Activated CD4-positive, alpha-beta T cell treated with anti-CD3 and anti-CD28 coated beads, Interleukin-2, amount 50 U/mL, for 16 hours (primary cell): Measurements from ENCODE around the gene SLX1B.
"Not testable (repeated sequence)": the region's sequence is repeated elsewhere in the genome, so short reads cannot be mapped to it uniquely, and the experiment has no call there.

Experiments
- DNase-seq: peaks from one replicate; pipeline ENCODE4 v3.0.0-alpha.2; 2020

The SLX1B gene

DNA sequence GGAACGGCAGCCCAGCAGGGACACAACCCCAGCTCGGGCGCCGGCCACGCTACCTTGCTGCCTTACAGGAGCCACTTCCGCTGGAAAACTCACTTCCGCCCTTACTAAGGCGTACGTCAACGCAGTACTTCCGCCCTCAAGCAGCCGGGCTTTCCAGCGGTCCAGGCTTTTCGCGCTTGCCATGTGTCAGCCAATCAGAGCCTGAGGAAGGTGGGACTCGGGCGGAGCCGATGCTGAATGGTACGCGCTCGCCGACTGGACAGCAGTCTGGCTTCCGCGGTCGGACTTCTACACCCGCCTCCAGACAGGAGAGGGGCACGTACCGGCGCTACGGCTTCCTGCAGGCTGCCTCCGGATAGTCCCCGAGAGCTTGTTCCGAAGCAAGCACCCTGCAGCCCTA, at the start of gene SLX1B, which contains the start of gene BOLA2:
TSS of gene SLX1B (plus strand) at position 265 of the 400 bp plus-strand sequence.
TSS of gene BOLA2 (minus strand) at position 83 of the 400 bp plus-strand sequence. CDS start 98 bp downstream, outside the sequence.
- DNase-seq: not testable (repeated sequence)

DNA sequence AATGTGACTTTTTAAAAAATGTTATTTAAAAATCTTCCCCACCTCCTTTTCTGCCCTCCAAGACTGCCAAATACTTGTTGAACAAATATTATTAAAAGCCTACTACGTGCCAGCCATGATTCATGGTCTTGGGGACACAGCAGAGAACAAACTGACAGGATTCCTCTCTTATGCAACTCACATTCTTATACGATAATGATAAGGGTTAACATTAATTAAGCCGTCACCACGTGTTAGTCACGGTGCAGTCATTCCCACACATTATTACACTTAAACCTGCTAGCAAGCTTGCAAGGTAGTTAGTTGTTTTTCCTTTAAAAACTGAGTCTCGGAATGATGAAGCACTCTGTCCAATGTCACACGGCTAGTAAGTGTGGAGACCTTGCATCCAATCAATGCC, 49.1 kb upstream of the SLX1B start:
- not testable (repeated sequence) for DNase-seq

DNA sequence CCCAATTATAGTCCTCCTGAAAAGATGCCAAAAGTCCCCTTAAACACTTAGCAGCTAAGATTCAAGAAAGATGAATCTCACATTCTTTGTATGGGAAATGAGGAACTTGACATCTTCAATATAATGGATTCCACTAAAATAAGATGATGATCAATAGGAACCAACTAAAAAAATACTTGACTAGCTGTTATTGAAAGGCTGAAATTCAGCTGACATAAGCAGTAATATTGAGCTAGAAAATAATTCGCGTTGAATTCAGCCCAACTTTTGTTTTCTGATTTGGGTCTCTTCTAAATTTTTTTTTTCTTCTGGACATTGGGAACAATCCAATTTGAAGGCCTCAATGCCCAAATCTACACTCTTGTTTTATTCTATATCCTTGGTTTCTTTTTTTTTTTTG, 30.7 kb upstream of the SLX1B start:
- not testable (repeated sequence) for DNase-seq

DNA sequence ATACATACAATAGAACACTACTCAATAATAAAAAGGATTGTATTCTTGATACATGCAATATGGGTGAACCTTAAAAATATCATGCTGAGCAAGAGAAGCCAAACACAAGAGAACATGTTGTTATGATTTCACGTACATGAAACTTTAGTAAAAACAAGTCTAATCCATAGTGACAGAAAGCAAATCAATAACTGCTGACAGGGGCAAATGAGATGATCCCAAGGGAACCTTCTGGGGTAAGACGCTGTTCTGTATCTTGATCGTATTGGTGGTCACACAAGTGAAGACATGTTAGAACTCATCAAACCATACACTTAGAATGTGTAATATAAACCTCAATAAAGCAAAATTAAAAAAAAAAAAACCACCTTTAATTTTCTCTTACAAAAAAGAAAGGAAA, 28.9 kb upstream of the SLX1B start:
- not testable (repeated sequence) for DNase-seq

DNA sequence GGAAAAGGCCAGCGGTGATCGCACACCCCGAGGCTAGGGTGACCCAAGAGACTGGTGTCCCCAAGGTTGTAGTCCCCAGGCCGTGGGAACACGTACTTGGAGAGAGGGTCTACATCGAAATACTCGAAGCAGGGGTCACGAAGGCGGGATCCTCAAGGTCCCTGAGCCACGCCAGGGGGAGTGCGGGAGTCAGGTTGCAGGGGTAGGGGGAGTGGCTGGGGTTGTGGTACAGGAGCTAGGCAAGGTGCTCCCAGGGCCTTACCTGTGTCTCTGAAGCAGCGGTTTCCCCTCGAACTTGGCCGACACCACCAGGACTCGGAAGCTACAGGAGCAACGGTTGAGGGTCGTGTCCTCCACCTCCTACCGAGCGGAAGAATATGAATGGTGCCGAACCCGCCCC, 579 bp upstream of the SLX1B start:
- DNase-seq: not testable (repeated sequence)

DNA sequence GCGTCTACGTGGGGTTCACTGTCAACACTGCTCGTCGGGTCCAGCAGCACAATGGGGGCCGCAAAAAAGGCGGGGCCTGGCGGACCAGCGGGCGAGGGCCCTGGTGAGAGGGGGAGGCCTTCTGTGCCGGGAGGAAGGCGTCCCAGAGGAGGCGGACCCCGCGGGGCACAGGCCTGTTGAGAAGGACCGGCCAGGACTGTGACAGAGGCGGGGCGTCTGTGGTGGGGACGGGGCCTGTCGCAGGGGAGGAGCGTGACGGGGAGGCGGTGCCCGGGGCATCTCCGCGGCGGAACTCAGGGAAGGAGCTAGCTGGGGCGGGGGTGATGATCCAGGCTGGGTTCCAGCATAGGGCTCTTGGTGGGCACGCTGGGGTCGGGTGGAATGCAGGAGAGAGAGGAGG, 495 bp downstream of the SLX1B start:
- DNase-seq: not testable (repeated sequence)

DNA sequence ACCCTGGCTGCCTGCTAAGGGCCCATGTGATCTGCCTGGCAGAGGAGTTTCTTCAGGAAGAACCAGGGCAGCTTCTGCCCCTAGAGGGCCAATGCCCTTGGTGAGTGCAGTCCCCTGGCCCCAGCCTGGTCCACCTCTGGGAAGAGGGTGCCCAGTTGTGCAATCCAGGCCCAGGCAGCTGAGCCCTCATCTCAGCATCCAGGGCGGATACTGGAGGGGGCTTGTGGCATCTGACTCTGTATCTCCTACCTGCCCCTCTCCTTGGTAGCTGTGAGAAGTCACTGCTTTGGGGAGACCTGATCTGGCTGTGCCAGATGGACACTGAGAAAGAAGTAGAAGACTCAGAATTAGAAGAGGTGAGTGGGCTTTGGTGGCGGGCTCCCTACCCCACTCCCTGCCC, 3.3 kb downstream of the SLX1B start:
- not testable (repeated sequence) for DNase-seq

DNA sequence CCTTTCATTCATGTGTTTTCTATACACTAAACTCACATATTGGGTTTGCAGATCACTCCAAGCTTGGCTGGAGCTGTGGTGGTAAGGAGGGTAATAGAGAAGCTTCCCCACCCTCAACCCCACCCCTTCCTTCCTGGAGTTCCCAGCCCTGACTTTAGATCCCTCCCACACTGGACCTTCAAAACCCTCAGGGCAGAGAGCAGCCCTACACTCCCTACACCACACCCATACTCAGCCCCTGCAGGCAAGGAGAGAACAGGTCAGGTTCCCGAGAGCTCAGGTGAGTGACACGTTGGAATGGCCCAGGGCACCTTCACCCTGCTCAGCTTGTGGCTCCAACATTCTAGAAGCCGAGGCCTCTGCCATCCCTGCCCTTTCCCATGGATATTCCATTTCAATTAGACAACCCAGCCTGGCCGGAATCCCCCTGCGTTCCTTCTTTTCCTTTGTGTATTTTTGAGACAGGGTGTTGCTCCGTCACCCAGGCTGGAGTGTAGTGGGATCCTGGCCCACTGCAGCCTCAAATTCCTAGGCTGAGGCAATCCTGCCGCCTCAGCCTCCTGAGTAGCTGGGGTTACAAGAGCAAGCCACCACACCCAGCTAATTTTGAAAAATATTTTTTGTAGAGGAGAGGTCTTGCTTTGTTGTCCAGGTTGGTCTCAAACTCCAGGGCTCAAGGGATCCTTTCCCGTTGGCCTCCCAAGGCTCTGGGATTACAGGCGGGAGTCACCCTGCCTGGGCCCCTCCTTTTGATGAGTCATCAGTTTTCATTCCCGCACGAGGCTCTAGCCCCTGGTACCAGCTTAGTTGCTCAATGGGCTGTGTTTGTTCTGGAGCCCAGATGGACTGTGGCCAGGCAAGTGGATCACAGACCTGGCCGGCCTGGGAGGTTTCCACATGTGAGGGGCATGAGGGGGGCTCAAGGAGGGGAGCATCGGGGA, 5.6 kb downstream of the SLX1B start, which contains the start of gene SULT1A4:
TSS of gene SULT1A4 (plus strand) at position 208 of the 941 bp plus-strand sequence. CDS start 1,473 bp downstream, outside the sequence.
- not testable (repeated sequence) for DNase-seq

DNA sequence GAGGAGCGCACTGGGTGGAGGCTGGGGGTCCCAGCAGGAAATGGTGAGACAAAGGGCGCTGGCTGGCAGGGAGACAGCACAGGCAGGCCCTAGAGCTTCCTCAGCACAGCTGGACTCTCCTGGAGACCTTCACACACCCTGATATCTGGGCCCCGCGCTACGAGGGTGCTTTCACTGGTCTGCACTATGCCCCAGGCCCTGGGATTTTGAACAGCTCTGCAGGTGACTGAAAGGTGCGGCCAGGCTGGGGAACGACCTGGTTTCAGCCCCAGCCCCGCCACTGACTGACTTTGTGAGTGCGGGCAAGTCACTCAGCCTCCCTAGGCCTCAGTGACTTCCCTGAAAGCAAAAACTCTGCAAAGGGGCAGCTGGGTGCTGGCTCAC, 6.3 kb downstream of the SLX1B start:
- not testable (repeated sequence) for DNase-seq

DNA sequence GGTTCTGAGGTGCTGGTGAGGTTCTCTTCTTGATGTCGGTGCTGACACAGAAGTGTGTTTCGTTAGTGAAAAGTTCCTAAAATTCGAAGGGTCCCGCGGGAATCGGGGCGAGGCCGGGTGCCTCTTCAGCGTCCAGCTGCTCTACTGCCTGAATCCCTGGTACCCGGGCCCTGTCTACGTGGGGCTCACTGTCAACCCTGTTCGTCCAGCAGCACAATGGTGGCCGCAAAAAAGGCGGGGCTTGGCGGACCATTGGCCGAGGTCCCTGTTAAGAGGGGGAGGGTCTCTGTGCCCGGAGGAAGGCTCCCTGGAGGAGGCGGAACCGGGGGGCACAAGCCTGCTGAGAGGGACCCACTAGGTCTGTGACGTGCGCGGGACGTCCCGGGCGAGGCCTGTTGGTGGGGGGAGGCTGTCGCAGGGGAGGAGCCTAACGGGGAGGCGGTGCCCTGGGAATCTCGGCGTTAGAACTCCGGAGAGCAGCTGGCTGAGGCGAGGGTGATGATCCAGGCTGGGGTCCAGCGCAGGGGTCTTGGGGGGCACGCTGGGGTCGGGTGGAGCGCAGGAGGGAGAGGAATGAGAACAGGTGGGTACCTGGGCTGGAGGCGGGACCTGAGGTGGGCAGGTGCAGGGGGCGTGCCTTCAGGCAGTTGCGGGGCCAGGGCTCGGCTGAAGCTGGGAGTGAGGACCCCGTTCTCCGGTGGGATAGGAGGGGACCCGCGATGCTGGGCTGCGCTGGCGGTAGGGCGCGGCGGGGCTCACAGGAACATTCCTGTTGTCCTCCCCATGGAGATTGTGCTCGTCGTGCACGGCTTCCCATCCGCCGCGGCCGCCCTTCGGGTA, 11.9 kb downstream of the SLX1B start:
- DNase-seq: not testable (repeated sequence)

DNA sequence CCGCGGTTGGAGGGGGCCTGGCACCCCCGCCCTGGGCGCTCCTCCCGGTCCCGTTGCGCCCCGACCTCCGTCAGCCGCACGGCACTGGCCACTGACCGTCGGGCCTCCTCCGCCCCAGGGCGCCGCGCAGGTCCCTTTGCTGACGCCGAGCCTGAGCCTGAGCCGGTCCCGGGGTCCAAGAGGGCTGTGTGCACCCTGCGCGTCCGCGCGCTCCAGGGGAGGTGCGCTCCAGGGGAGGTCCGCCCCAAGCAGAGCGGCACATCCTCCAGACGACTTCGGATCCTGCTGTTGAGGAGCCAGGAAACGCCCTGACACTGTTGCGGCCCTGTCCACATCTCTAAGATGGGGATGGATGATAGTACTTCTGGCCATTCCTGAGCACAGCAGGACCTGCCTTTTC, 12.6 kb downstream of the SLX1B start:
- not testable (repeated sequence) for DNase-seq

DNA sequence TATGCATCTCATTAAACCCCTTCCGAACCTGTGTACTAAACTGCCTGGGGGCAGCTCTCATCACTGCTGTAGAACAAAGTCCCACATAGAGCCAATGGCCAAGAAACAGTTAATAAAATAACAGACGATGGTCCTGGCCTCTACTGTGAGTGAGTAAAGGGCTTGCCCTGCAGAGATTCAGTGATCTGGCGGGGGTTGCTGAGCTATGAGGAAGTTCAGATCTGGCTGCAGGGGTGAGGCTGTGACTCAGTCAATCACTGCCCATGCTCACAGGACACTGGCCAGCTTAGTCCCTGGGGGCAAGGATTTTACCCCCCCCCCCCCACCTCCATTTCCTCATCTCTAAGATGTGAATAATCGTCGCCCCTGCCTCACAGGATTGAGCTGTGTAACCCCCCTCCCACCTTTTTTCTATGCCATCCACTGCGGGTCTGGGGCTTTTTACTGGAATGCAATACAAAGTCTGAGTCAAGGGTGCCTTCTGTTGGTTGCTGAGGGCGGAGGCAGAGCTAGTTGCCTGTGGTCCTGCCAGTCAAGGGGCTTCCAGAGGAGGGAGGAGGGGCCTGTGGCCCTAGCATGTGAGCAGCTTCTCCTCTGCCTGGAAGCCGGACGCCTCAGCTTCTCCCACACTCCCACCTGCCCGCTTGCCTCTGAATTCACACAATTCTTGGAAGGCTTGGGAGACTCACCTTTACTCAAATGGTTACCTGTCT, 13.5 kb downstream of the SLX1B start:
- not testable (repeated sequence) for DNase-seq

DNA sequence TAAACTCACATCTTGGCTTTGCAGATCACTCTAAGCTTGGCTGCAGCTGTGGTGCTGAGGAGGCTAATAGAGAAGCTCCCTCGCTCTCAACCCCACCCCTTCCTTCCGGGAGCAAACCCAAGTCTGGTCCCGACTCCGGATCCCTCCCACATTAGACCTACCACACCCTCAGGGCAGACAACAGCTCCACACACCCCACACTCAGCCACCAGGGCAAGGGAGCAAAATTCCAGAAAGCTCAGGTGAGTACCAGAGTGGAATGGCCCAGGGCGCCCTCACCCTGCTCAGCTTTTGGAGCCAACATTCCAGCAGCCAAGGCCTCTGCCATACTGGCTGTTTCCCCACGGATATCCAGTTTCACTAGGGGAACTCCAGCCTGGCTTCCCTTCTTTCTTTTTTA, 15.3 kb downstream of the SLX1B start:
- DNase-seq: peak; percentile 26

DNA sequence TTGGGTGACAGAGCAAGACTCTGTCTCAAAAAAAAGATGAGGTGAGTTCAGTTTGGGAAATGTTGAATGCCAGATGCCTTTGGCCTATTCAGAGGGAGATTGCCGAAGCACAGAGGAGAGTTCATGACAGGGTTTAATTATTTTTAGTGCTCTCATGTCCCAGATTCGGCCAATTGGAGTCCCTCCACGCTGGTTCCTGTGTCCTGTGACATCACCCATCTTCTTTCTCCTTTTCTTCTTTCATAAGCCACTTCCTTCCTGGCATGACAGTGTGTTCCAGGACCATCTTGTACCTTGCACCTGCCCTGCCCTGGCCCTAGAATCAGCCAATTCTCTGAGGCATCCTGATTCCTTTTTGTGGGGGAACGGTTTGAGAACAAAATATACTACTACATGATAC, 17.7 kb downstream of the SLX1B start:
- not testable (repeated sequence) for DNase-seq

DNA sequence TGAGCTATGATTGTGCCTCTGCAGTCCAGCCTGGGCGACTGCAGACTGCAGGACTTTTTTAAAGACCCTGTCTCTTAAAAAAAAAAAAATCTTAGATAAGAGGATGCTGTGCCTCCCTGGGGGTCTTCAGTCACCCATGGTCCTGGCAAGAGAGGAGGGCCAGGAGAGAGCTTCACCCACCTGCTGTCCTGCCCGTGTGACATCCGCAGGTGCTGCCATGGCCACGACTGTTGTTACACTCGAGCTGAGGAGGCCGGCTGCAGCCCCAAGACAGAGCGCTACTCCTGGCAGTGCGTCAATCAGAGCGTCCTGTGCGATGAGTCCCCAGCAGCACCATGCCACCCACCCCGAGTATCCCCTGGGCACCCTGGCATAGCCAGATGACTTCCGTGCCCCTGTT, 27.9 kb downstream of the SLX1B start:
- not testable (repeated sequence) for DNase-seq

DNA sequence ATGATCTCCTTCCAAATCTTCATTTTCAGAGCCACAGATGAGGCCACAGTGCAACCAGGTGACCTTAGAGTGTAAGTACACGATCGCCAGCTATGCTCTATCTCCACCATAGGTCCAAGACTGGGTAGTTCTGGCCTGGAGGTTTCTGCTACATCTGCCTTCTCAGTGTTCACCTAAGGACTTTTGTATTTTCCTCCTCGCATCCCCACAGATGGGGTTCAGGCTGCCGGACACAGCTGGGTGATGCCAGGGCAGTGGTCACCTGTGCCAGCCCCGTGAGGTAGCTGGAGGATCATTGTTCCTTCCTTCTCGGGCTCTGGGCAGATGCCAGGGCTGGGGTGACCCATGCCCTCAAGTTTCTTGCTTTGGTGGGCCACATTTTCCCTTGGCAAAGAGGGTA, 52.0 kb downstream of the SLX1B start, which contains the start of gene NPIPB12:
TSS of gene NPIPB12 (minus strand) at position 101 of the 400 bp plus-strand sequence.
- not testable (repeated sequence) for DNase-seq
